HG03432 (cell line): ENCODE measurements around the gene PROZ.

Experiments used
- ATAC-seq: cut with Tn5 transposase; IDR thresholded peaks from one replicate; pipeline ENCODE4 v1.9.1; 2021; ENCODE audit warnings: mild to moderate bottlenecking, moderate library complexity; ENCODE audit not compliant: unreplicated experiment

PROZ gene

DNA sequence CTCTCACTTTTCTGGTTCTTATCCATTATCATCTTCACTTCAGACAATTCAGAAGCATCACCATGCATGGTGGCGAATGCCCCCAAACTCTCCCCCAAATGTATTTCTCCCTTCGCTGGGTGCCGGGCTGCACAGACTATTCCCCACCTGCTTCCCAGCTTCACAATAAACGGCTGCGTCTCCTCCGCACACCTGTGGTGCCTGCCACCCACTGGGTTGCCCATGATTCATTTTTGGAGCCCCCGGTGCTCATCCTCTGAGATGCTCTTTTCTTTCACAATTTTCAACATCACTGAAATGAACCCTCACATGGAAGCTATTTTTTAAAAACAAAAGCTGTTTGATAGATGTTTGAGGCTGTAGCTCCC, 38.6 kb upstream of the PROZ start:
- ATAC-seq, result no peak

DNA sequence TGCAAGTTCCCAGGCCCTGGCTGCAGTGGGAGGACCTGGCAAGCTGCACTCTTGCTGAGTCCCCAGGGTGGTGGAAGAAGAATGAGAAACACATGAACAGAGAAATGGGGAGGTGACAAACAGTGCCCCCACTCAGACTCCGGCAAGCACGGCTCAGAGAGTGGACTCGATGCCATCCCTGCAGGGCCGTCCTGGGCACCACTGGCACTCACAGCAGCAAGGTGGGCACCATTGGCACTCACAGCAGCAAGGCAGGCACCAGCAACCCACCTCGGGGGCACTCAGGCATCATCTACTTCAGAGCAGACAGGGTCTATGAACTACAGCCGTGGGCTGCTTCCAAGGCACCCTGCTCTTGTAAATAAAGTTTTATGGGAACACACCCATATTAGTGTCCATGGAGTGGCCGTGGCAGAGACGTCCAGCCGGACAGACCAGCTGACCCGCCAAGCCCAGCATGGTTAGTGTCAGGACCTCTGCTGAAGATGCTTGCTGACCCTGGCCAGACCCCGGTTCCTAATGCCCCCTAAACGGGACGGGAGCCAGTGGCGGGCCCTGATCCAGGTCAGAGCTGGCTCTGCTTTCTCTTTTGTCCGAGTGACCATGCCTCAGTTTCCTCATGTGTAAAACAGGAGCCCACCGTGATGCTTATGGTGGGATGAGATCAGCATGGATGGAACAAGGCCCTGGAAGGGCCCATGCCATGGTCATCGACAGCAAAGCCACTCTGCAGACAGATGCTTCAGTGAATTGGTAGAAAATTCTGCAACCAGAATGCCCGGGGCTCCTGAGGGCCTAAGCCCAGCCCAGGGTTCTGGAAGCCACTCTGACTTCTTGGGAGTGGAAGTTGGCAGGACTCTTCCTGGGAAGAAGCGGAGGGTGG, 37.9 kb upstream of the PROZ start:
- ATAC-seq, result no peak

DNA sequence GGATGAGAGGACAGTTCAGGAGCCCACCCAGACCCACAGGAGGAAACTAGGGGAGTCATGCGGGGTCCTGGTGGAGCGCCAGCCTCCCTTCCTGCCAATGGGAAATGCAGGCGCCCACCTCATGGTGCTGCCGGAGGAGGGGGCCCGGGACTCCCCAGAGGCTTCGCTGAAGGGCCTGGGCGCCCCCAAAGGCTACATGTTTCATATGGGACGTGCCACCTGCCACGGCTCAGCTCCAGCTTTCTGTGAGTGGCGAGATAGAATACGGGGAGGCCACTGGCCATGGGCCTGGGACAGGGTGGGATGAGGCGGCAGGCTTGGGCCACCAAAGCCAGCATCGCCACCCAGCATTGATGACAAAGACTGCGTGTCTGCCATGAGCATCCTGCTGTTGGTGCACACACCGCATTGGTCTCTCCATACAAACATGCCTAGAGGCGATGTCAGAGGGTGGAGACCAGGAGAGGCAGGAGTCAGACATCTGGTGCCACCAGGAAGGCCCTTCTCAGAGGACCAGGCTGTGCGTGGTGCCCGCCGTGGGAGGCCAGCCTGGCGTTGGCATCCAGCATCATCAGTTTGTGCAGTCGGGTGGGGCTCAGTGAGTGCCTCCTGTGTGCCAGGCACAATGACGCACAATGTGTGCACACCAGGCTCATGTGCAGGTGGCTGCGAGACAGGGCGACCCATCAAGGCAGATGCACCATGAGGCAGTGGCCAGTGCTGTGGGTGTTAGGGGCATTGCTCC, 37.1 kb upstream of the PROZ start:
- ATAC-seq, result no peak

DNA sequence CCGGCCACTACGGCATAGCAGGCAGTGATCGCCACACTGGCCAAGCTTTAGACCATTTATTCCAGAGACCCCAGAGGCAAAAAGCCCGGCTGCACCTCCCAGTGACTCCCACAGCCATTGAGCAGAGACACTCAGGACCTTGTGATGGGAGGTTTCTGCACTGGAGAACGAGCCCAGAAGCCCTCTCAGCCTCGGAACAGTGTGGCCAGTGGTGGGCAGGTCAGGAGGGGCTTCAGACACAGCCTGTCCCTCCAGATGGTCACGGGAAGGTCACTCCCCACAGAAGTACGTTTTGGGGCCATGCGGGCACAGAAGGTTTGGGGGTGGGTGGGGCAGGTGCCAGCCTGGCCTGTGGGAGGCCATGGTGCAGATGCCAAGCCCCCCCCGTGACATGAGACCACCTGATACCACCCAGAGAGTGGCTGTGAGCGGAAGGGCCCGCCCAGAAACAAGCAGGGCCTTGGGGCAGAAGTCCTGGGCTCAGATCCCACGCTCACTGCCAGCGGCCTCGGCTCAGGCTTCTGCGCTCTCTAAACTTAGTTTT, 36.4 kb upstream of the PROZ start:
- ATAC-seq, result no peak

DNA sequence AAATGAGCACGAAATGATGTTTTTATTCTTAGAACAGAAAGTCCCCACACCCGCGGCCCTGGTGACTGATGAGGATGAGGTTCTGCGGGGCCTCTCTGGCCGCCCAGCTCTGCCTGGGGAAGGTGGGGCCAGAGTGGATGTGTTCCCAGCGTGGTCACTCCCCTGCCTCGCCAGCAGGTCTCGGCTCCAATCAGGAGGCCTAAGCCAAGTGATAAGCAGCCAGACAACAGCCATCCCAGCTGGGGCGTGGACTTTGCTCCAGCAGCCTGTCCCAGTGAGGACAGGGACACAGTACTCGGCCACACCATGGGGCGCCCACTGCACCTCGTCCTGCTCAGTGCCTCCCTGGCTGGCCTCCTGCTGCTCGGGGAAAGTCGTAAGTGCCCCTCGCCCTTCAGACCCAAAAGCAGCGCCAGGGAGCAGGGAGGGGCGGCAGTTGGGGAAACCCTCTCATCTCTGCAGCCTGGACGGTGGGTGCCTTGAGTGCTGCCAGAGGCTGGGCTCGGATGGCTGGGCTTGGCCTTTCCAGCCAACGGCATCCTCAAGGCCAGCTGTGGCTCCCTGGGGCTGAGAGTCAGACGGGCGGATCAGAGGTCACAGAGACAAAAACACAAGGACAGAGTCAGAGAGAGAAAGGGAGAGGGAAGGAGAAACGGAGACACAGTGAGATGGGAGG, 35.8 kb upstream of the PROZ start, which contains the start of gene F10:
Gene F10, plus strand, starts transcription at position 250 of the 676 bp plus-strand sequence. Its CDS starts 57 bp downstream, at position 307.
- no peak for ATAC-seq

DNA sequence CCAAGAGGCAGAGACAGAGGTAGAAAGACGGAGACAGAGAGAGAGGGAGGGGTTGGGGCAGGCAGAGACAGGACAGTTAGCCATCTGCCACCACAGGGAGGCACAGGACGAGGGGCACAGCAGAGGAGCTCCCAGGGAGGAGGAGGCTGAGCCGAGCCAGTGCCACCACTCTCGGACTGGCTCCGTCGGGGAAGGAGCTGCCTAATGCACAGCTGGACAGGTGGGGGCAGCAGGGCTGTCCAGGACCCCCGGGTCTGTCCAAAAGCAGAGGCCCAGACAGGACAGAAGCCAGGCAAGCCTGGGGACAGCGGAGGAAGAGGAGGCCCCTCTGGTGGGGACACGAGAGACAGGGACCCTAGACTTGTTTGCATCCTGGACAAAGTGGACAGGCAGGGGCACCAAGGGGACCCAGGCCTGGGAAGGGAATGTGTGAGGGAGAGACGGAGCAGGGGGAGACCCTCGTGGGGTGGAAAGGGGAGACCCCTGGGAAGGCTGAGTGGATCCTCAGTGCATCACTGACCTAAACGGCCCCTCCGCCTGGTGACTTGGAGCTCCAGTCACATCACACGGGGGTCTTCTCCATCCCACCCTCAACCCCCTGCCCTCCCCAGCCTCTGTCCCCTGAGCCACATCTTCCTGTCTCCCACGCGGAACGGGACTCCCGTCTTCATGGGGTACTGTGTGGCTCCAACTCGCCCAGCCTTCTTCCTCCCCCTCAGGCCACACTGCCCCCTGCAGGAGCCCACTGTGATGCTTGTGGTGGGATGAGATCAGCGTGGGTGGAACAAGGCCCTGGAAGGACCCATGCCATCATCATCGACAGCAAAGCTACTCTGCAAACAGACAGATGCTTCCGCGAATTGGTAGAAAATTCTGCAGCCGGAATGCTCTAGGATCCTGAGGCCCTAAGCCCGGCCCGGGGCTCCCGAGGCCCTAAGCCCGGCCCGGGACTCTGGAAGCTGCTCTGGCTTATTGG, 34.9 kb upstream of the PROZ start:
- ATAC-seq, result no peak

DNA sequence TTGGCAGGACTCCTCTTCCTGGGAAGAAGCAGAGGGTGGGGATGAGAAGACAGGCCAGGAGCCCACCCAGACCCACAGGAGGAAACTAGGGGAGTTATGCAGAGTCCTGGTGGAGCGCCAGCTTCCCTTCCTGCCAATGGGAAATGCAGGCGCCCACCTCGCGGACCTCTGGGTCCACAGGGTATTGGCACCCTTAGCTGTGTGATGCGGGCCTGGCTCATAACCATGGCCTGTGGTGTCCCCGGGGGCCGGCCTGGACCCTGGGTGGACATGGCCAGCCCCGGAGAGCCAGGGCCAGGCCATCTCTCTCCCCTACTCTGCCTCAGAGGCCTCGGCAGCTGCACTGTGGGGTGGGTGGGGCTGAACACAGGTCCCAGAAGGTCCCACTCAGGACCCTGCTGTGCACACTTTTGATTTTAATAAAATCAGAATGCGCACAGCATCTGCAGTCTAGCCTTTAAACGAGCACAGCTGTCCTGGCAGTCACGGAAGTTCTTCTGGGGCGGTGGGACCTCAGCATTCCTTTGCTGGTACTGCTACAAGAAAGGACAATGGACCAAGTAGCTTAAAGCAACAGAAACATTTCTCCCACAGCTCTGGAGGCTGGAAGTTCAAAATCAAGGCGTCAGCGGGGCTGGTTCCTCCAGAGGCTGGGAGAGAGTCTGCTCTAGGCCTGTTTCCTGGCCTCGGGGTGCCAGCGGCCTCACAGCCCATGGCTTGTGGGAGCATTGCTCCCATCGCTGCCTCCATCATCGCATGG, 34.1 kb upstream of the PROZ start:
- no peak for ATAC-seq

DNA sequence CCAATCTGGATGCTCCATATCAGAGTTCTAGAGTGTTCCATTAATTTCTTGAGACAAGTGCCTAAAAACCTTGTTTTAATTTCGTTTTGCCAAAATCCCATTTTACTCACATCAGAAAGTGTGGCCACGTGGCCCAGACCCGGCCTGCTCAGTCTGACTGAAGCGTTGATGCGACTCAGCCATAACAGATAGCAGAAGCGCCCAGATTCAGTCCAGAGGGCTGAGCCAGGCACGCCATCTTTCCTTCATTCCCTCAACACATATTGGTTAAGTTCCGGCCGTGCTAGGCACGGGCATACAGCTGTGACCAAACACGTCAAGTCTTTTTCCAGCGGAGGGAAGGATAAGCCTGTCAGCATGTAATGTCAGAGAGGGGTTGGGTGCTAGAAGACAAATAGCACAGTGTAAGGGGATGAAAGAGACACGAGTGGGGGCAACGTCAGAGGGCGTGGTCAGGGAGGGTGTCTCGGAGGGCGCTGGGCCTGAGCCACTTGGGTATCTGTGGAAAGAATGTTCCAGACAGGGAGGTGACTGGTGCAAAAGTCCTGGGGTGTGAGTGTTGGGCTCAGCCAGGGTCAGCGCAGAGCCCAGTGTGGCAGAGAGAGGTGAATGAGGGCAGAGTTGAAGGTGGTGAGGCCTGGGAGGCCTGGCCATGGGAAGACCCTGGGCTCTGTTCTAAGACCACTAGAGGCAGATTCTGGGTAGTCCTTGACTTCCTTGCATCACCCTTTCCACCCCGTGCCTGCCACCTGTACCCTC, 32.8 kb upstream of the PROZ start:
- ATAC-seq, result no peak

DNA sequence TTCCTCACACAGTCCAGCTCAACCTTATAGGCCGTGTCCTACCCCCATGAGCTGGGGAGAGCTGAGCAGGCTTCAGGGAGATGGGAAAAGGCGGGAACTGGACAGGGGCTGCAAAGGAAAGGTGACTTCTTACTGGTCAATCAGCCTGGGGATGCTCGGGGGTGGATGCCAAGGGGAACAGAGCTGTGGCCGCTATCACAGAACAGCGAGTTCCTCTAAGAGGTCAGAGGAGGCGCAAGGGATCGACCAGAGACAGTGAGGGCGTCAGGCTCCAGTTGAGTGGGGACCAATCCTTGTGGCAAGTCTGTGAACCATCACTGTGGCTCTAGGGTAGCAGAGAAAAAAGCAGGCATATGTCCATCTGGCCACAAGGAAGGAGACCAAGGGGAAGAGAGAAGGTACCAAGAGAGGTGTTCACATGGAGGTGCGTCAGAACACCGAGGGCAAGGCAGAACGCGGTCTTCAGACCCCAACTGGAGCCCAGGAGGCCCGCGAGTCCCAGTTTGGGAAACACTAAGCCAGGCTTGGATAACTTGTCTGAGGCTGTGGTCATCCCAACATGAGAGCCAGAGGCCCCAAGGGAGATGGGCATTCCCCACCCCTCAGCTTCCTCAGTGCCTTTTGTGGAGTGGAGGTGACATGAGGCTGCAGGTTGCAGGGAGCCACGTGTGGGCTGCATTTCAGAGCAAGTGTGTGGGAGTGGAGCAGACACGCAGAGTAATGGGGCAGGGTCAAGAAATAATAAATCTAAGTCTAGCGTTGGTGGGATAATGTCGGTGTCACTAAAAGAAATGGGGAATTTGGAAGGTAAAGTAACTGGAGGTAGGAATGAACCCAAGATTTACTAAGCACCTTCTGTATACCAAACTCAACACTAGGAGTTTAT, 31.9 kb upstream of the PROZ start:
- ATAC-seq, result no peak

DNA sequence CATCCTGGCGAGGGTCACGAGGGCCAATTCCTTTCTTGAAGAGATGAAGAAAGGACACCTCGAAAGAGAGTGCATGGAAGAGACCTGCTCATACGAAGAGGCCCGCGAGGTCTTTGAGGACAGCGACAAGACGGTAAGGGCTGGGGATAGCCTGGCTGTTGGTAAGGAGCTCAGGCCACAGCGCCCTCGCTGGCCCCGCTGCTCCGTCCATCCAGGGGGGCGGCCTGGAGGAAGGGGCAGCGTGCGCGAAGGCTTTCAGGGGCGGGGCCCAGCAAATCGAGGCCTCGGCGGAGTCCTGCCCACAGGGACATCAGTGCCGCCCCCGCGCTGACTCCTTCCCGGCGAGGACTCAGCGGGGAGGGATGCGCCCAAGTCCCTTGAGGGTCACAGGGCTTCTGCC, 29.0 kb upstream of the PROZ start:
- no peak for ATAC-seq

DNA sequence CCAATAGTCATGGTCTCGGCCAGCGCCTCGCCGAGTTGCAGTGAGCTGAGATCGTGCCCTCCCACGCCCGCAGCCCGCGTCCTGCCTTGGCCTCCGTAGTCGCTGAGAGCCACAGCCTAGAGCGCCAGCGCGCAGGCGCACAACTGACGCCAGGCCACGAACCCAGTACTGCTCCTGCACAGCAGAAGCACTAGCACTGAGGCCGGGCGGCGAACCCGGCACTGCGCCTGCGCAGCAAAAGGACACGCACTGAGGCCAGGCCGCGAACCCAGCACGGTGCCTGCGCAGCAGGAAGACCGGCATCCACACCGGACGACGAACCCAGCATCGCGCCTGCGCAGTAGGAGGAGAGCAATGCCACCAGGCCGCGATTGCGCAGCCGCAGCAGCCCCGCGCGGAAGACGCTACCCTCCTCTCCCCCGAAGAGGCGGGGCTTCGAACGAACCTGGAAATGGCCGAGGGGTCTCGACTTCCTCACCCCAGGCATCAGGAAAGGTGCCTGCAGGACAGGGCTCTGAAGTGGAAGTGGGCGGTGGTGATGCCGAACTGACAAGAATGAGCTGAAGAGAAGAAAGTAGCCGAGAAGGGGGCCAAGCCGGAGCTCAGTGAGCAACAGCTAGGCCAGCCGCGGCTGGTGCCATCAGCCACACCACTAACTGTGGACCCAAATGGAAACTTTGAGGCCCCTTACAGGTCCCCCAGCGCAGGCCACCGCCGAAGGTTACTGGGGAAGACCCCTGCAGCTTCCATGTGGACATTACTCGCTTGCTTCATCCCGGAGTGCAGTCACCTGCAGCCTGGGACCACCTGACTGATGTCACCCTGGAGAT, 28.3 kb upstream of the PROZ start:
- ATAC-seq, result no peak

DNA sequence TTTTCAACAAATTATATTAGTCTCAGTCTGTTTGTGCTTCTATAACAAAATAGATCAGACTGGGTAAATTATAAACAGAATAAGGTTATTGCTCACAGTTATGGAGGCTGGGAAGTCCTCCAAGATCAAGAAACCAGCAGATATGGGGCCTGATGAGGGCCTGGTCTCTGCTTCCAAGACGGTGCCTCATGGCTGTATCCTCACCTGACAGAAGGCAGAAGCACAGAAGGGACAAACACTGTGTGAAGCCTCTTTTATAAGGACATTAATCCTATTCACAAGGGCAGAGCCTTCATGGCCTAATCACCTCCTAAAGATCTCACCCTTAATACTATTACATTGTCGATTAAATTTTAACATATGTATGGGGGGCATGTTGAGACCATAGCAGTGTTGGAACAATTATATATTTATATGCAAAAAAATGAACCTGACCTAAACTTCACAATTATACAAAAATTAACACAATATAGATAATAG, 23.1 kb upstream of the PROZ start:
- no peak for ATAC-seq

DNA sequence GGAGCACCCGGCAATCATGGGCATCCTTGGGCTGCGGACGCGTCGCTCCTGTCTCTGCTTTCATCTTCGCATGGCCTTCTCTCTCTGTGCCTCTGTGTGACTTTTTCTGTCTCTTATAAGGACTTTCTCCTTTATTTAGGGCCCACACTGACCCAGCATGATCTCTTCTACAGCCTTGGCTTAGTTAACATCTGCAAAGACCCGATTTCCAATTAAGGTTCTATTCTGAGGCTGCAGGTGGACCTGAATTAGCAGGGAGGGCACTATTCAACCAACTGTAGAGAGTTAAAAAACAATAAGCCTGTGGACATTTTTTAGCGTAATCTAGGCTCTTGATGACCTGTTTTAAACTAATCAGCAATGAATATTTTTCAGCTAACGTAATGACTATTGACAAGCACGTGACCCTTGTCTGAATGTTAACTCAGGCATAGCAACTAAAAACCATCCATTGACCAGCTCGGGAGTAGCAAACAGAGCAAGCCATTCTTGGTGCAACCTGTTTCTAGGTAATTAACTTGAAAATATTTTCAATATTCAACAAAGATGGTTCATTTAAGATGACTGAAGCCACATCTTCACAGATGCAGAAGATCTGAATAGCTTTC, 20.7 kb upstream of the PROZ start:
- ATAC-seq, result no peak

DNA sequence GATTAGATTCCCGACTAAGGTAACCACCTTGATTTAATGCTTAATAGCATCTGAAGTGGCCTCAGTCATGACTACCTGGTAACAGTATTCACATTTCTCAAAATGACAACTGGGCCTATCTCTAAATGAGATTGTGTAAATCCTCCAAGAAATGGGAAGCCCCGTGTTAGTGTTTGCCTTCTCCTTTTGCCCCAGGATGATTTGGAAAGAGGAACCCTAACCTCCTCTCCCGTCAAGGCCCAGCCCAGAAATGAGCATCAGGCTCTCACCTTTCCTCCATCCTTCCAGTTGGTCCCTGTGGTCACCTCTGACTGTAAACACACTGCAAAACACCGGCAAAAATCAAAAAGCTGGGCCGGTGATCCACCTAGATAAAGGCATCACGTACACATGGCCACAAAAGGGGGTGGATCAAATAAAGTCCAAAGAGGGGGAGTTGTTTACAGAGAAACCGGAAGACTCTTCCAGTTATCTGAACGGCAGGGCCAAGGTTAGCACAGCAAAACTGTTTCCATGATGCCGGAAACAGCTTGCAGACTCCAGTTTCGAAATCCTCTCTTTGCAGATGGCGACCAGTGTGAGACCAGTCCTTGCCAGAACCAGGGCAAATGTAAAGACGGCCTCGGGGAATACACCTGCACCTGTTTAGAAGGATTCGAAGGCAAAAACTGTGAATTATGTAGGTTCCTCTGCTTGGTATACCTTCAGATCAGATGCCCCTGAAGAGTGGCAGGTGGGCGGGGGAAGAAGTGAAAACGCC, 19.5 kb upstream of the PROZ start:
- ATAC-seq, result no peak

DNA sequence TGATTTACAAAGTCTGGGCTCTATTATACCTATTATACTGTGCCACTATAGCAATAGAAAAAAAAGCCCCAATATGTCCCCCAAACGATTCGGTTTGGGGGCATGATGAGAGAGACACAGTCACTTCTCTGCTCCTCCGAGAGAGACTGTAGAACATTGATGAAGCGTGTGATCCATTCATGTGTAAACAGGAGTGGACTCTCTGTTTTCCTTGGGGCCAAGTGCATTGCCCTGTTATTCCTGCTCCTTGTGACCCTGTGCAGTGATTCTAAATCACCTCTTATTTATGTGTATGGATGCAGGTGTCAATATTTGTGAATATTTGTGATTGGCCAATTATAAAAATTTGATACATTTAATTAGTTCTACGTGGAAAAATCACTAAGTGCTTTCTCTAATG, 18.9 kb upstream of the PROZ start:
- no peak for ATAC-seq
